Measurements from ENCODE around the gene FAM180A. TPM values are rescaled to one million over a fixed set of nuclear protein-coding genes. Genes with fewer than 3 reads are reported as not detected.

The FAM180A gene
- total and polyA plus RNA-seq, 2 of the 8 experiments (the other 6 are each of a cell fraction or from before 2014, with no cell fraction given): not detected

DNA sequence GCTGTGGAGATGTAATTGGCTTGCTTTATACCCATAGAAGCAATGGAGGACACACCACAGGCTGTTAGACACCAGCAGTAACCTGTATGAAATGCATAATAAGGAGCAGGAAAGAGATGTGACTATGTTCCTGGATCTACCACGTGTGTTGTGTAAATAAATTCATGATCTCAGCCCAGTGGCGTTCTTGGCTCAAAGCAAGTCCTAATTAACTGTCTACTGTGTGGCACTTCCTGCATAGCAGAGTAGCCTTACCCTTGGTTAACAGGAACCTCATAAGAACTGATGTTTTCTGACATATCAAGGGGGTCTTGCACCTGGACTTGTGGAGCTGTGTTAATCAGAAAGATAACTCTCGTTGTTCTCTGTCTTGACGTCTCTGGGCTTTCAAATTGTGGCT is 25.7 kb upstream of the FAM180A start (continued):
- TF ChIP-seq, protein P1, sequence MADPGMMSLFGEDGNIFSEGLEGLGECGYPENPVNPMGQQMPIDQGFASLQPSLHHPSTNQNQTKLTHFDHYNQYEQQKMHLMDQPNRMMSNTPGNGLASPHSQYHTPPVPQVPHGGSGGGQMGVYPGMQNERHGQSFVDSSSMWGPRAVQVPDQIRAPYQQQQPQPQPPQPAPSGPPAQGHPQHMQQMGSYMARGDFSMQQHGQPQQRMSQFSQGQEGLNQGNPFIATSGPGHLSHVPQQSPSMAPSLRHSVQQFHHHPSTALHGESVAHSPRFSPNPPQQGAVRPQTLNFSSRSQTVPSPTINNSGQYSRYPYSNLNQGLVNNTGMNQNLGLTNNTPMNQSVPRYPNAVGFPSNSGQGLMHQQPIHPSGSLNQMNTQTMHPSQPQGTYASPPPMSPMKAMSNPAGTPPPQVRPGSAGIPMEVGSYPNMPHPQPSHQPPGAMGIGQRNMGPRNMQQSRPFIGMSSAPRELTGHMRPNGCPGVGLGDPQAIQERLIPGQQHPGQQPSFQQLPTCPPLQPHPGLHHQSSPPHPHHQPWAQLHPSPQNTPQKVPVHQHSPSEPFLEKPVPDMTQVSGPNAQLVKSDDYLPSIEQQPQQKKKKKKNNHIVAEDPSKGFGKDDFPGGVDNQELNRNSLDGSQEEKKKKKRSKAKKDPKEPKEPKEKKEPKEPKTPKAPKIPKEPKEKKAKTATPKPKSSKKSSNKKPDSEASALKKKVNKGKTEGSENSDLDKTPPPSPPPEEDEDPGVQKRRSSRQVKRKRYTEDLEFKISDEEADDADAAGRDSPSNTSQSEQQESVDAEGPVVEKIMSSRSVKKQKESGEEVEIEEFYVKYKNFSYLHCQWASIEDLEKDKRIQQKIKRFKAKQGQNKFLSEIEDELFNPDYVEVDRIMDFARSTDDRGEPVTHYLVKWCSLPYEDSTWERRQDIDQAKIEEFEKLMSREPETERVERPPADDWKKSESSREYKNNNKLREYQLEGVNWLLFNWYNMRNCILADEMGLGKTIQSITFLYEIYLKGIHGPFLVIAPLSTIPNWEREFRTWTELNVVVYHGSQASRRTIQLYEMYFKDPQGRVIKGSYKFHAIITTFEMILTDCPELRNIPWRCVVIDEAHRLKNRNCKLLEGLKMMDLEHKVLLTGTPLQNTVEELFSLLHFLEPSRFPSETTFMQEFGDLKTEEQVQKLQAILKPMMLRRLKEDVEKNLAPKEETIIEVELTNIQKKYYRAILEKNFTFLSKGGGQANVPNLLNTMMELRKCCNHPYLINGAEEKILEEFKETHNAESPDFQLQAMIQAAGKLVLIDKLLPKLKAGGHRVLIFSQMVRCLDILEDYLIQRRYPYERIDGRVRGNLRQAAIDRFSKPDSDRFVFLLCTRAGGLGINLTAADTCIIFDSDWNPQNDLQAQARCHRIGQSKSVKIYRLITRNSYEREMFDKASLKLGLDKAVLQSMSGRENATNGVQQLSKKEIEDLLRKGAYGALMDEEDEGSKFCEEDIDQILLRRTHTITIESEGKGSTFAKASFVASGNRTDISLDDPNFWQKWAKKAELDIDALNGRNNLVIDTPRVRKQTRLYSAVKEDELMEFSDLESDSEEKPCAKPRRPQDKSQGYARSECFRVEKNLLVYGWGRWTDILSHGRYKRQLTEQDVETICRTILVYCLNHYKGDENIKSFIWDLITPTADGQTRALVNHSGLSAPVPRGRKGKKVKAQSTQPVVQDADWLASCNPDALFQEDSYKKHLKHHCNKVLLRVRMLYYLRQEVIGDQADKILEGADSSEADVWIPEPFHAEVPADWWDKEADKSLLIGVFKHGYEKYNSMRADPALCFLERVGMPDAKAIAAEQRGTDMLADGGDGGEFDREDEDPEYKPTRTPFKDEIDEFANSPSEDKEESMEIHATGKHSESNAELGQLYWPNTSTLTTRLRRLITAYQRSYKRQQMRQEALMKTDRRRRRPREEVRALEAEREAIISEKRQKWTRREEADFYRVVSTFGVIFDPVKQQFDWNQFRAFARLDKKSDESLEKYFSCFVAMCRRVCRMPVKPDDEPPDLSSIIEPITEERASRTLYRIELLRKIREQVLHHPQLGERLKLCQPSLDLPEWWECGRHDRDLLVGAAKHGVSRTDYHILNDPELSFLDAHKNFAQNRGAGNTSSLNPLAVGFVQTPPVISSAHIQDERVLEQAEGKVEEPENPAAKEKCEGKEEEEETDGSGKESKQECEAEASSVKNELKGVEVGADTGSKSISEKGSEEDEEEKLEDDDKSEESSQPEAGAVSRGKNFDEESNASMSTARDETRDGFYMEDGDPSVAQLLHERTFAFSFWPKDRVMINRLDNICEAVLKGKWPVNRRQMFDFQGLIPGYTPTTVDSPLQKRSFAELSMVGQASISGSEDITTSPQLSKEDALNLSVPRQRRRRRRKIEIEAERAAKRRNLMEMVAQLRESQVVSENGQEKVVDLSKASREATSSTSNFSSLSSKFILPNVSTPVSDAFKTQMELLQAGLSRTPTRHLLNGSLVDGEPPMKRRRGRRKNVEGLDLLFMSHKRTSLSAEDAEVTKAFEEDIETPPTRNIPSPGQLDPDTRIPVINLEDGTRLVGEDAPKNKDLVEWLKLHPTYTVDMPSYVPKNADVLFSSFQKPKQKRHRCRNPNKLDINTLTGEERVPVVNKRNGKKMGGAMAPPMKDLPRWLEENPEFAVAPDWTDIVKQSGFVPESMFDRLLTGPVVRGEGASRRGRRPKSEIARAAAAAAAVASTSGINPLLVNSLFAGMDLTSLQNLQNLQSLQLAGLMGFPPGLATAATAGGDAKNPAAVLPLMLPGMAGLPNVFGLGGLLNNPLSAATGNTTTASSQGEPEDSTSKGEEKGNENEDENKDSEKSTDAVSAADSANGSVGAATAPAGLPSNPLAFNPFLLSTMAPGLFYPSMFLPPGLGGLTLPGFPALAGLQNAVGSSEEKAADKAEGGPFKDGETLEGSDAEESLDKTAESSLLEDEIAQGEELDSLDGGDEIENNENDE (IDR thresholded peaks at IDR 0.05; ENCODE audit: insufficient replicate concordance, low read length): no peak
- TF ChIP-seq SUZ12 (IDR thresholded peaks at IDR 0.05; ENCODE audit: low read length) (no peak), BCL11A (IDR thresholded peaks at IDR 0.05; ENCODE audit: low read depth in 2 of 2, low read length in 2 of 2) (no peak), BACH1 (IDR thresholded peaks at IDR 0.05; ENCODE audit: low read length) (no peak), TEAD4 (IDR thresholded peaks at IDR 0.05; ENCODE audit: low read depth, low read length) (no peak), SIRT6 (IDR thresholded peaks at IDR 0.05; ENCODE audit: low read length) (no peak), NRF1 (IDR thresholded peaks at IDR 0.05; ENCODE audit: low read depth, low read length) (no peak)
- TF ChIP-seq, protein P2, sequence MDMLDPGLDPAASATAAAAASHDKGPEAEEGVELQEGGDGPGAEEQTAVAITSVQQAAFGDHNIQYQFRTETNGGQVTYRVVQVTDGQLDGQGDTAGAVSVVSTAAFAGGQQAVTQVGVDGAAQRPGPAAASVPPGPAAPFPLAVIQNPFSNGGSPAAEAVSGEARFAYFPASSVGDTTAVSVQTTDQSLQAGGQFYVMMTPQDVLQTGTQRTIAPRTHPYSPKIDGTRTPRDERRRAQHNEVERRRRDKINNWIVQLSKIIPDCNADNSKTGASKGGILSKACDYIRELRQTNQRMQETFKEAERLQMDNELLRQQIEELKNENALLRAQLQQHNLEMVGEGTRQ (IDR thresholded peaks at IDR 0.05; ENCODE audit: low read length): no peak
